Ishikawa (cell line): Measurements from ENCODE around the gene MYO16.
A peak's percentile ranks its signal among the peaks of the same experiment; 100 is the strongest.

Source experiments
- CEBPB ChIP-seq: IDR thresholded peaks from 2 replicates; pipeline ENCODE4 v1.6.1; 2012
- CREB1 ChIP-seq: IDR thresholded peaks from 2 replicates; pipeline ENCODE4 v1.6.1; 2012; ENCODE audit warnings: low read depth
- EGR1 ChIP-seq: IDR thresholded peaks from 2 replicates; pipeline ENCODE4 v1.6.1; 2012
- EP300 ChIP-seq: IDR thresholded peaks from 2 replicates; pipeline ENCODE4 v1.6.1; 2012; ENCODE audit warnings: borderline replicate concordance
- FOXM1 ChIP-seq: IDR thresholded peaks from 2 replicates; pipeline ENCODE4 v1.6.1; 2012; ENCODE audit warnings: low read depth, borderline replicate concordance
- NFIC ChIP-seq: IDR thresholded peaks from 2 replicates; pipeline ENCODE4 v1.6.1; 2012
- RAD21 ChIP-seq: IDR thresholded peaks from 2 replicates; pipeline ENCODE4 v1.6.1; 2012; ENCODE audit warnings: low read depth
- TAF1 ChIP-seq: IDR thresholded peaks from 2 replicates; pipeline ENCODE4 v1.6.1; 2012; ENCODE audit warnings: low read depth, mild to moderate bottlenecking
- TCF12 ChIP-seq: IDR thresholded peaks from 2 replicates; pipeline ENCODE4 v1.6.1; 2012; ENCODE audit warnings: low read depth
- TEAD4 ChIP-seq: IDR thresholded peaks from 2 replicates; pipeline ENCODE4 v1.6.1; 2012
- YY1 ChIP-seq: IDR thresholded peaks from 2 replicates; pipeline ENCODE4 v1.6.1; 2012; ENCODE audit warnings: low read depth
- ZBTB7A ChIP-seq: IDR thresholded peaks from 2 replicates; pipeline ENCODE4 v1.6.1; 2012; ENCODE audit warnings: low read depth
- TF ChIP-seq, protein P1 (sequence below): IDR thresholded peaks from 2 replicates; pipeline ENCODE4 v1.6.1; 2012
- TF ChIP-seq, protein P2 (sequence below): IDR thresholded peaks from 2 replicates; pipeline ENCODE4 v1.6.1; 2012
- TF ChIP-seq, protein P3 (sequence below): IDR thresholded peaks from 2 replicates; pipeline ENCODE4 v1.6.1; 2012; ENCODE audit warnings: low read depth, mild to moderate bottlenecking

MYO16 gene

DNA sequence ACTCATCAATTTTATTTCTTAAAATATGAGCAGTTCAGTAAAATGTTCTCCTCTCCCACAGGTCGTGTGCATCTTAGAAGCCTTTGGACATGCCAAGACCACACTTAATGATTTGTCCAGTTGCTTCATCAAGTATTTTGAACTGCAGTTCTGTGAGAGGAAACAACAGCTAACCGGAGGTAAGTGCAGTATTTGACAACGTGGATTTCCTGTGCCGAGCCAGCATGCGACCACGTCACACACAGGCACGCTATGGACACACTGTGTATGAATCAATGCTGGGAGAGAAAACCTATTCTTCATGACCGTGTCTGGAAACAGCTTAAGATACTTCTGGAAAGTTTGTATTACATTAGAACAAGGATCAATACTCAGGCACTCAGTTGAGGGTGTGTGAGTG is 268.5 kb downstream of the MYO16 start:
- no peak for TF ChIP-seq RAD21
- TF ChIP-seq, protein P1, sequence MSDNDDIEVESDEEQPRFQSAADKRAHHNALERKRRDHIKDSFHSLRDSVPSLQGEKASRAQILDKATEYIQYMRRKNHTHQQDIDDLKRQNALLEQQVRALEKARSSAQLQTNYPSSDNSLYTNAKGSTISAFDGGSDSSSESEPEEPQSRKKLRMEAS: no peak
- TF ChIP-seq CEBPB: no peak
- TF ChIP-seq FOXM1: no peak
- no peak for TF ChIP-seq TCF12

DNA sequence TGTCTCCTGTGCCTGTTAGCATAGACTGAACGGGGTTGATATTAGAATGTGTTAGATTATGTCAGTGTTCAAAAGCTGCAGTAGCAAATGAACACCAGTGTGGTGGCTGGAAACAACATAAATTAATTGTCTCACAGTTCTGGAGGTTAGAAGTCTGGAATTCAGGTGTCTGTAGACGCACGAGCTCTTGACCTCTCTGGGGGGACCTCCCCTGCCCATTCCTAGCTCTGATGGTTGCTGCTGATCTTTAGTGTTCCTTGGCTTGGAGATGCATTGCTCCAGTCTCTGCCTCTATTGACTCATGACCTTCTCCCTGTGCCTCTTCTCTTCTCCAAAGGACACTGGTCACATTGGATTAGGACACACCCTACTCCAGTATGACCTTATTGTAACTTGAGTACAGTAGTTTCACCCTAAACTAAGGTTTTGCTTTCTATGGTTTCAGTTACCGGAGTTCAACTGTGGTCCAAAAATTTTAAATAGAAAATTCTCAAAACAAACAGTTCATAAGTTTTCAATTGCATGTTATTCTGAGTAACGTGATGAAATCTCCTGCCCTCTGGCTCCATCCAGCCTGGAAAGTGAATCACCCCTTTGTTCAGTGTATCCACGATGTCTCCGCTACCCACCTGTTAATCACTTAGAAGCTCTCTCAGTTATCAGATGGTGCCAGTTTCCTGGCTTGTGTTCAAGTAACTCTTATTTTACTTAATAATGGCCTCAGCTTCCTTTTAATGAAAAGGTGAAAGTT is 273.2 kb downstream of the MYO16 start:
- TF ChIP-seq, protein P1: no peak
- TF ChIP-seq CREB1: no peak
- TF ChIP-seq, protein P2, sequence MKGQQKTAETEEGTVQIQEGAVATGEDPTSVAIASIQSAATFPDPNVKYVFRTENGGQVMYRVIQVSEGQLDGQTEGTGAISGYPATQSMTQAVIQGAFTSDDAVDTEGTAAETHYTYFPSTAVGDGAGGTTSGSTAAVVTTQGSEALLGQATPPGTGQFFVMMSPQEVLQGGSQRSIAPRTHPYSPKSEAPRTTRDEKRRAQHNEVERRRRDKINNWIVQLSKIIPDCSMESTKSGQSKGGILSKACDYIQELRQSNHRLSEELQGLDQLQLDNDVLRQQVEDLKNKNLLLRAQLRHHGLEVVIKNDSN: no peak

DNA sequence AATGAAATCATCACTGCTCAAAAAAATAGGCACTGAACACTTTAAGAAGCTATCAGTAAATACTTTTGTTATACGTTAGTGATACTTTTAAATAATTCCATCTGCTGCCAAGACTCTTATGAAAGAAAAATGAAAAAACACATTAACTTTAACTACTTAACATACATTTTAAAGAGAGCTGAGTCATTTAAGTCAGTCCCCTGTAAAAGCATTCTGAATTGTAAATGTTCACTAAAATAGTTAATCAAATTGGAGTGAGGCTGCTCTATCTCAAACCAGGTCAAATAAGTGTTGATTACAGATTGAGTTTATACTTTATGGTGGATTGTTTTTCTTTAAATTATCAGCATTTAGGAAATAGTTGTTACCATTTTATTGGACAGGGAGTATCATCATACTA is 274.2 kb downstream of the MYO16 start:
- no peak for TF ChIP-seq YY1
- no peak for TF ChIP-seq CEBPB
- no peak for TF ChIP-seq NFIC
- TF ChIP-seq FOXM1: no peak
- no peak for TF ChIP-seq TEAD4
- no peak for TF ChIP-seq ZBTB7A
- no peak for TF ChIP-seq TCF12
- no peak for TF ChIP-seq EP300
- no peak for TF ChIP-seq EGR1
- TF ChIP-seq, protein P2: no peak
- TF ChIP-seq RAD21: no peak
- TF ChIP-seq, protein P1: no peak
- no peak for TF ChIP-seq CREB1
- TF ChIP-seq, protein P3, sequence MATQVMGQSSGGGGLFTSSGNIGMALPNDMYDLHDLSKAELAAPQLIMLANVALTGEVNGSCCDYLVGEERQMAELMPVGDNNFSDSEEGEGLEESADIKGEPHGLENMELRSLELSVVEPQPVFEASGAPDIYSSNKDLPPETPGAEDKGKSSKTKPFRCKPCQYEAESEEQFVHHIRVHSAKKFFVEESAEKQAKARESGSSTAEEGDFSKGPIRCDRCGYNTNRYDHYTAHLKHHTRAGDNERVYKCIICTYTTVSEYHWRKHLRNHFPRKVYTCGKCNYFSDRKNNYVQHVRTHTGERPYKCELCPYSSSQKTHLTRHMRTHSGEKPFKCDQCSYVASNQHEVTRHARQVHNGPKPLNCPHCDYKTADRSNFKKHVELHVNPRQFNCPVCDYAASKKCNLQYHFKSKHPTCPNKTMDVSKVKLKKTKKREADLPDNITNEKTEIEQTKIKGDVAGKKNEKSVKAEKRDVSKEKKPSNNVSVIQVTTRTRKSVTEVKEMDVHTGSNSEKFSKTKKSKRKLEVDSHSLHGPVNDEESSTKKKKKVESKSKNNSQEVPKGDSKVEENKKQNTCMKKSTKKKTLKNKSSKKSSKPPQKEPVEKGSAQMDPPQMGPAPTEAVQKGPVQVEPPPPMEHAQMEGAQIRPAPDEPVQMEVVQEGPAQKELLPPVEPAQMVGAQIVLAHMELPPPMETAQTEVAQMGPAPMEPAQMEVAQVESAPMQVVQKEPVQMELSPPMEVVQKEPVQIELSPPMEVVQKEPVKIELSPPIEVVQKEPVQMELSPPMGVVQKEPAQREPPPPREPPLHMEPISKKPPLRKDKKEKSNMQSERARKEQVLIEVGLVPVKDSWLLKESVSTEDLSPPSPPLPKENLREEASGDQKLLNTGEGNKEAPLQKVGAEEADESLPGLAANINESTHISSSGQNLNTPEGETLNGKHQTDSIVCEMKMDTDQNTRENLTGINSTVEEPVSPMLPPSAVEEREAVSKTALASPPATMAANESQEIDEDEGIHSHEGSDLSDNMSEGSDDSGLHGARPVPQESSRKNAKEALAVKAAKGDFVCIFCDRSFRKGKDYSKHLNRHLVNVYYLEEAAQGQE: no peak
- no peak for TF ChIP-seq TAF1

DNA sequence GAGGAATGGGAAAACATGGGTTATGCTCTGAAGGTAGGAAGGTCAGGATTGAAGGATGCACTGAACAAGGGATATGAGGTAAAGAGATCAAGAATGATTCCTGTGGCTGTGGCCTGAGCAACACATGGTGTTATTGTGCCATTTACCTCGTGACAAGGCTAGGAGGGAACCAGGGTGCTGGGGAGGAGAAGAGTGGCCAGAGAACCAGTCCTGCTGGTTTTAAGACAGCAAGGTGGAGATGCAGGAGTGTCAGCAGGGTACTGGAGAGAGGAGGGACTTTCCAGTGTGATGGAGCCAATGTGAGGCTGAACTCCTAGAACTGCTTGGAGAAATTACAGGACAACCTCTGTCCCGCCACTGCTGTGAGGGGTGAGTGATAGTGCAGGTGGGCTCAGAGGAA is 282.4 kb downstream of the MYO16 start:
- TF ChIP-seq EGR1 (no peak), ZBTB7A (no peak), YY1 (no peak), TEAD4 (no peak), FOXM1 (no peak), CREB1 (no peak), CEBPB (no peak), TCF12 (no peak), NFIC (no peak), TAF1 (no peak), RAD21 (no peak), EP300 (no peak)
- TF ChIP-seq, protein P1: no peak
- TF ChIP-seq, protein P3: no peak
- TF ChIP-seq, protein P2: no peak

DNA sequence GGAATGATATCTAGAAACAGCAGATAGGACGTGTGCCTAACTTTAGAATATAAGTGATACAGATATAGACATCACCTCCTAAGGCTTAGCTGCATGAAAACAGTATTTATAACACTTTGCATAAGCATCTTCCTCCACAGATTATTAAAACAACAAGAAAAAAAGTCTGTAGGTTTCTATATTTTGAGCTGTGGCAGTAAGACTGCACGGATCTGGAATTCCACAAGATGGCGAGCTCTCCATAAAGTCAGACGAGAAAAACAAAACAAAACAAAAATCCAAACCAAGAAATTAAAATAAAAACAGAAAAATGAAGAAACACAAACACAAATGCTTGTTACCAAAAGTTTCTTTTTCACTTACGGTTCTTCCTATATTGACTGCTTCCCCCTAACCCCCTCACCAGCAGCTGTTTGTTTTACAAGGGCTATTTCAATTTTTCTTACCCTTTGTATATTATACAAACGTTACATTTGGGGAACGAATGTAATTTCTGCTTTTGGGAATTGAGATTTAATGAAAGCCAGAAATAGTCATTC is 285.8 kb downstream of the MYO16 start:
- TF ChIP-seq RAD21 (peak; percentile 58), TCF12 (no peak)
- TF ChIP-seq, protein P3: no peak
